Right cardiac atrium (tissue), 5 donors: ENCODE data around the gene TIGD2. TPM values are rescaled to one million over a fixed set of nuclear protein-coding genes. Genes with fewer than 3 reads are reported as not detected.

Experiments used
- ATAC-seq, 2 donors: fragments of 200-7000 bp; cut with Tn5 transposase; one replicate each; pipeline versions ENCODE4 v1.8.0 to v1.9.1; 2020; ENCODE audit warnings: moderate library complexity in 2 of 2, mild to moderate bottlenecking in 1 of 2
- DNase-seq, 3 donors: peaks; one replicate each; pipeline ENCODE4 v3.0.0-alpha.2; 2020
- H3K27ac ChIP-seq: one replicate; pipeline ENCODE4 v1.5.1; 2013; ENCODE audit warnings: mild to moderate bottlenecking, low read length, control low read depth, moderate library complexity
- H3K27me3 ChIP-seq: one replicate; pipeline ENCODE4 v1.6.1; 2013; ENCODE audit not compliant: control insufficient read depth, insufficient read depth
- H3K4me1 ChIP-seq: one replicate; pipeline ENCODE4 v1.6.1; 2013; ENCODE audit warnings: low read length; ENCODE audit not compliant: control insufficient read depth, insufficient read depth
- H3K4me3 ChIP-seq: one replicate; pipeline ENCODE4 v1.5.1; 2013; ENCODE audit warnings: low read length, control low read depth
- H3K9me3 ChIP-seq: one replicate; pipeline ENCODE4 v1.6.1; 2013; ENCODE audit warnings: low read length; ENCODE audit not compliant: control insufficient read depth
- WGBS: extraction: QIAGEN DNeasy Blood & Tissue Kit; methylation state at CpG from one replicate; pipeline ENCODE4 v1.1.7; 2013; 5-methylcytosine and 5-hydroxymethylcytosine counted together
- intact Hi-C, 4 donors: fragments of 100-400 bp; cut with DNase I; formaldehyde crosslinking; loops; one replicate each; pipeline versions ENCODE4 v1.11.0 to v1.14.0; 2022 to 2023
- polyA plus RNA-seq: library from polyadenylated mRNA; stranded (reverse); fragments of 200-250 nt; gene quantifications from one replicate; pipeline ENCODE4 v1.2.3, GENCODE V29; 2013
- total RNA-seq, 4 donors: library from RNA; stranded (reverse); fragmentation: NEBNext Ultra II Directional; extraction: Animal tissue kit (Norgen Biotek cat#: 25700); gene quantifications; one replicate each; pipeline ENCODE4 v1.2.1, GENCODE V29; 2021
- donor health status: healthy with polysubstance abuse.
- donor health status: DM: no; HTN: yes; CAD: no.
- donor health status: DM: no; HTN: no; CAD: no.
- donor health status: DM: no; HTN: yes; CAD: no; lungs with severe emphysema.
- donor health status: DM: yes; HTN: yes; CAD: no.

Gene TIGD2
- total and polyA plus RNA-seq, 5 donors = 1.3 to 2.8 (median 2.2) TPM

GRCh38 chr4:89162987-89163386 lies 51.7 kb downstream of the TIGD2 start:
- H3K4me3 ChIP-seq = no peak overlapping the region
- H3K27ac ChIP-seq = no peak overlapping the region
- intact Hi-C loops = loop anchor here in 1 of 4 donors (10.0 kb wide), 1 partner anchor 742 kb away; no protein-coding TSS in a partner anchor
- ATAC-seq = no peak
- no peaks in the 10 kb centered on the region for H3K9me3 ChIP-seq
- H3K4me1 ChIP-seq = no peaks in the 10 kb centered on the region
- H3K27me3 ChIP-seq = no peaks in the 10 kb centered on the region
- WGBS = 95% methylated on average over 4 of the region's 4 CpGs
- DNase-seq = no peak

- WGBS = 42% methylated on average over 2 of the region's 2 CpGs
- intact Hi-C loops = loop anchor here in 1 of 4 donors (10.0 kb wide), 1 partner anchor 740 kb away; no protein-coding TSS in a partner anchor
- ATAC-seq = no peak
Measured at GRCh38 chr4:89164400-89164799, 53.1 kb downstream of the TIGD2 start.

More at GRCh38 chr4:89164400-89164799, 53.1 kb downstream of the TIGD2 start:
- Histone ChIP-seq H3K27ac (no peak overlapping the region), H3K9me3 (no peaks in the 10 kb centered on the region), H3K4me3 (no peak overlapping the region), H3K4me1 (no peaks in the 10 kb centered on the region), H3K27me3 (no peaks in the 10 kb centered on the region)
- DNase-seq = no peak

Other genes starting within 250 kb of the TIGD2 start
- gene FAM13A, start 54.3 kb upstream of the TIGD2 start, total RNA-seq = 10 to 100 TPM in 3 of 4 donors, 1 to 10 TPM in 1; 8.8 to 18.5 (median 17.2) TPM
- gene FAM13A, start 54.3 kb upstream of the TIGD2 start, polyA plus RNA-seq = 9.8 TPM
- gene GPRIN3, start 196.3 kb downstream of the TIGD2 start, total RNA-seq = 10 to 100 TPM in 1 of 4 donors, 1 to 10 TPM in 3; 4.8 to 10.3 (median 9.0) TPM
- gene GPRIN3, start 196.3 kb downstream of the TIGD2 start, polyA plus RNA-seq = 2.1 TPM